PC-3 (cell line): ENCODE data around the gene MTFR1L. TPM values are rescaled to one million over a fixed set of nuclear protein-coding genes. Genes with fewer than 3 reads are reported as not detected.

Source experiments
- ATAC-seq: fragments of 200-7000 bp; cut with Tn5 transposase; 2 replicates; pipeline ENCODE4 v1.9.1; 2020; ENCODE audit warnings: mild to moderate bottlenecking, moderate library complexity
- BruUV-seq: library from RNA; stranded (reverse); fragments of 400-500 nt; replicated peaks from 2 replicates; lab custom pipeline; 2021; lab: Mats Ljungman, UMichigan
- CTCF ChIA-PET: fragments of 300-600 bp; sonication (Branson Sonifier 250); formaldehyde crosslinking; loops from one replicate; lab custom pipeline; 2022; ENCODE audit warnings: antibody characterized with exemption; lab: Charles Lee
- POLR2A ChIA-PET: fragments of 300-600 bp; sonication (Branson Sonifier 250); formaldehyde crosslinking; loops from one replicate; lab custom pipeline; 2022; ENCODE audit warnings: antibody characterized with exemption; ENCODE audit not compliant: unreplicated experiment; lab: Charles Lee
- DNase-seq: peaks from one replicate; pipeline ENCODE4 v3.0.0-alpha.2; 2015
- H2AFZ ChIP-seq: fragments of 300-600 bp; sonication (generic); 2 replicates; pipeline ENCODE4 v1.6.0; 2016; ENCODE audit warnings: antibody characterized with exemption, low read length
- H3F3A ChIP-seq: fragments of 300-600 bp; sonication (generic); one replicate; pipeline ENCODE4 v1.6.0; 2017; ENCODE audit warnings: antibody characterized with exemption, low read length, control low read depth, mild to moderate bottlenecking; ENCODE audit not compliant: unreplicated experiment
- H3K27ac ChIP-seq: fragments of 300-600 bp; sonication (generic); 2 replicates; pipeline ENCODE4 v1.5.1; 2016; ENCODE audit warnings: mild to moderate bottlenecking, low read length
- H3K27me3 ChIP-seq: fragments of 300-600 bp; sonication (generic); 2 replicates; pipeline ENCODE4 v1.6.1; 2016; ENCODE audit warnings: low read length, mixed read lengths
- H3K36me3 ChIP-seq: fragments of 300-600 bp; sonication (generic); 2 replicates; pipeline ENCODE4 v1.6.1; 2016; ENCODE audit warnings: low read depth, mixed run types, low read length, mixed read lengths
- H3K4me1 ChIP-seq: fragments of 300-600 bp; sonication (generic); 2 replicates; pipeline ENCODE4 v1.5.1; 2016; ENCODE audit warnings: low read length; ENCODE audit not compliant: insufficient read depth
- H3K4me2 ChIP-seq: fragments of 300-600 bp; sonication (generic); 2 replicates; pipeline ENCODE4 v1.6.0; 2016; ENCODE audit warnings: low read length
- H3K4me3 ChIP-seq: fragments of 300-600 bp; sonication (generic); 2 replicates; pipeline ENCODE4 v1.5.1; 2016; ENCODE audit warnings: mild to moderate bottlenecking, low read length, mixed read lengths
- H3K79me2 ChIP-seq: fragments of 300-600 bp; sonication (generic); 2 replicates; pipeline ENCODE4 v1.6.1; 2017; ENCODE audit warnings: low read length, mixed read lengths
- H3K9ac ChIP-seq: fragments of 300-600 bp; sonication (generic); 2 replicates; pipeline ENCODE4 v1.6.0; 2016; ENCODE audit warnings: mild to moderate bottlenecking, low read length
- H3K9me2 ChIP-seq: fragments of 300-600 bp; sonication (generic); replicated peaks from 2 replicates; pipeline ENCODE4 v1.6.1; 2016; ENCODE audit warnings: mixed run types, low read length, mixed read lengths
- H3K9me3 ChIP-seq: fragments of 300-600 bp; sonication (generic); 2 replicates; pipeline ENCODE4 v1.6.1; 2016; ENCODE audit warnings: low read length, mixed read lengths
- H4K20me1 ChIP-seq: fragments of 300-600 bp; sonication (generic); 2 replicates; pipeline ENCODE4 v1.6.1; 2016; ENCODE audit warnings: low read length, mixed read lengths
- EZH2 ChIP-seq: fragments of 300-600 bp; sonication (generic); IDR thresholded peaks from one replicate; pipeline ENCODE4 v1.6.1; 2017; ENCODE audit warnings: antibody characterized with exemption, mild to moderate bottlenecking, low read length; ENCODE audit not compliant: unreplicated experiment
- EZH2phosphoT487 ChIP-seq: fragments of 300-600 bp; sonication (generic); IDR thresholded peaks from 2 replicates; pipeline ENCODE4 v1.6.1; 2018; ENCODE audit warnings: mild to moderate bottlenecking, antibody characterized with exemption, low read length, borderline replicate concordance
- intact Hi-C: fragments of 100-400 bp; cut with micrococcal nuclease; formaldehyde crosslinking; loops from 2 replicates; pipeline ENCODE4 v1.9.0; 2023
- total RNA-seq: library from RNA; depleted of rRNA; stranded (reverse); fragments of >200 nt; gene quantifications from 2 replicates; pipeline ENCODE4 v1.2.3, GENCODE V29; 2014; rRNA removed
- TF ChIP-seq, protein P1 (sequence below): fragments of 300-600 bp; sonication (generic); conservative IDR thresholded peaks from 2 replicates; pipeline ENCODE4 v1.5.1; 2017; ENCODE audit warnings: antibody characterized with exemption, low read depth, mild to moderate bottlenecking, low read length

MTFR1L gene
- total RNA-seq, 1 experiment from 2014 or later, result 35.6 TPM

DNA sequence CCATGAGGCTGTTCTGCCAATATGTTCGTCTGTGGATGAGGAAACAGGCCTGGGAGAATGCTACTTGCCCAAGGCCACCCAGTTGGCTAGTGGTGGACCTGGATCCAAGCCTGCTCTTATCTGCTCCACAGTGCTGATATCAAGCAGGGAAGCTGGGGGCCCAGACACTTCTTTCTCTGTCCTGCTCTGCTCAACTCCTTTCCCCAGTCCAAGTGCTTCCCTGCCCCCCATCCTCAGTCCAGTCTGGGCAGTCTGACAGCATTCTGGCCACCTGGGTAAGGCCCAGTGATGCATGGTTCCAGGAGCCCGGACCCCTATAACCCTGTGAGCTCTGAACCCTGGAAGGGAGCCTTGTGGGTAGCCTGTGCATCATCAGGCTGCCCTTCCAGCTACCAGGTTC is 59.9 kb downstream of the MTFR1L start:
- H2AFZ ChIP-seq, result no peak overlapping the region
- BruUV-seq, result no TSS peak
- POLR2A ChIA-PET, result no interaction called here
- no peaks in the 10 kb centered on the region for H3K27me3 ChIP-seq
- CTCF ChIA-PET, result no interaction called here
- DNase-seq (no peak), ATAC-seq (no peak)
- H3K9me3 ChIP-seq, result no peaks in the 10 kb centered on the region
- no peak overlapping the region for H3K27ac ChIP-seq
- intact Hi-C loops, result no loop called here
- peaks cover 3% of the 10 kb centered on the region; the same call in 1 of the 2 replicates for H3K4me1 ChIP-seq
- TF ChIP-seq EZH2phosphoT487 (no peak), EZH2 (no peak)
- TF ChIP-seq, protein P1, sequence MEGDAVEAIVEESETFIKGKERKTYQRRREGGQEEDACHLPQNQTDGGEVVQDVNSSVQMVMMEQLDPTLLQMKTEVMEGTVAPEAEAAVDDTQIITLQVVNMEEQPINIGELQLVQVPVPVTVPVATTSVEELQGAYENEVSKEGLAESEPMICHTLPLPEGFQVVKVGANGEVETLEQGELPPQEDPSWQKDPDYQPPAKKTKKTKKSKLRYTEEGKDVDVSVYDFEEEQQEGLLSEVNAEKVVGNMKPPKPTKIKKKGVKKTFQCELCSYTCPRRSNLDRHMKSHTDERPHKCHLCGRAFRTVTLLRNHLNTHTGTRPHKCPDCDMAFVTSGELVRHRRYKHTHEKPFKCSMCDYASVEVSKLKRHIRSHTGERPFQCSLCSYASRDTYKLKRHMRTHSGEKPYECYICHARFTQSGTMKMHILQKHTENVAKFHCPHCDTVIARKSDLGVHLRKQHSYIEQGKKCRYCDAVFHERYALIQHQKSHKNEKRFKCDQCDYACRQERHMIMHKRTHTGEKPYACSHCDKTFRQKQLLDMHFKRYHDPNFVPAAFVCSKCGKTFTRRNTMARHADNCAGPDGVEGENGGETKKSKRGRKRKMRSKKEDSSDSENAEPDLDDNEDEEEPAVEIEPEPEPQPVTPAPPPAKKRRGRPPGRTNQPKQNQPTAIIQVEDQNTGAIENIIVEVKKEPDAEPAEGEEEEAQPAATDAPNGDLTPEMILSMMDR, result no peak
- no peaks in the 10 kb centered on the region for H4K20me1 ChIP-seq
- no peaks in the 10 kb centered on the region for H3F3A ChIP-seq
- no peak overlapping the region for H3K9ac ChIP-seq
- H3K4me2 ChIP-seq, result no peak overlapping the region
- H3K79me2 ChIP-seq, result peaks cover under 1% of the 10 kb centered on the region; the same call in 1 of the 2 replicates
- no peaks in the 10 kb centered on the region for H3K36me3 ChIP-seq
- no peak overlapping the region for H3K4me3 ChIP-seq
- H3K9me2 ChIP-seq, result no peaks in the 10 kb centered on the region

- no peak for ATAC-seq
- ChIA-PET POLR2A (no interaction called here), CTCF (no interaction called here)
These were observed 60.8 kb downstream of the MTFR1L start for GRCh38 chr1:25880518-25880917.

DNA sequence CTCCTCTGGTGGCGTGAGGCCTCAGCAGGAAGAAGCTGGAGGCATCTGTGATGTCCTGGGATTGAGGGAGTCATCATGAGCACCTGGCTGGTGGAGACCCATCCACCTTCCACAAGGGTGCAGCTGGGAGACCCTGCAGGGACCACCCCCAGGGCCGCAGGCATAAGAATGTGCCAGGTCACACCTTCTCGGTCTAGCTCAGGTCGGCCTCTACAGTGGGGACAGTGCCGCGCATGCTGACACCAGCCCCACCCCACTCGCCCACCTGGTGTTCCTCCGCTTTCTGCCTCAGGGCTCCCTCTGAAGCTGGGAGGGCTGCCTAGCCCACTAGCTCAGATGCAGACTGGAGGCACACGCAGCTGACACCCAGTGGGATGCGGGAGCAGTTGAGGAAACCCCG is 61.5 kb downstream of the MTFR1L start:
- H3K79me2 ChIP-seq, result no peaks in the 10 kb centered on the region
- H3K9ac ChIP-seq, result no peak overlapping the region
- H3K27ac ChIP-seq, result no peak overlapping the region
- no peaks in the 10 kb centered on the region for H3K4me1 ChIP-seq
- H3K36me3 ChIP-seq, result no peaks in the 10 kb centered on the region
- ATAC-seq (no peak), DNase-seq (no peak)
- ChIA-PET CTCF (no interaction called here), POLR2A (no interaction called here)
- H4K20me1 ChIP-seq, result no peaks in the 10 kb centered on the region
- no peaks in the 10 kb centered on the region for H3K9me2 ChIP-seq
- intact Hi-C loops, result no loop called here
- H3K27me3 ChIP-seq, result no peaks in the 10 kb centered on the region
- H3K9me3 ChIP-seq, result no peaks in the 10 kb centered on the region
- H3K4me2 ChIP-seq, result no peak overlapping the region
- no TSS peak for BruUV-seq
- H3K4me3 ChIP-seq, result no peak overlapping the region
- TF ChIP-seq EZH2phosphoT487 (no peak), EZH2 (no peak)
- TF ChIP-seq, protein P1, result no peak
- H2AFZ ChIP-seq, result no peak overlapping the region
- H3F3A ChIP-seq, result no peaks in the 10 kb centered on the region

More at GRCh38 chr1:25880518-25880917, 60.8 kb downstream of the MTFR1L start:
- TF ChIP-seq EZH2 (no peak), EZH2phosphoT487 (no peak)
- TF ChIP-seq, protein P1, result no peak
- H3K4me3 ChIP-seq, result no peak overlapping the region
- H3K27me3 ChIP-seq, result no peaks in the 10 kb centered on the region
- H4K20me1 ChIP-seq, result no peaks in the 10 kb centered on the region
- DNase-seq, result no peak
- no peaks in the 10 kb centered on the region for H3K9me2 ChIP-seq
- no peaks in the 10 kb centered on the region for H3F3A ChIP-seq
- BruUV-seq, result no TSS peak
- intact Hi-C loops, result no loop called here
- no peak overlapping the region for H3K9ac ChIP-seq
- no peaks in the 10 kb centered on the region for H3K79me2 ChIP-seq
- no peaks in the 10 kb centered on the region for H3K36me3 ChIP-seq
- H2AFZ ChIP-seq, result no peak overlapping the region
- no peaks in the 10 kb centered on the region; the same call in 1 of the 2 replicates for H3K4me1 ChIP-seq
- H3K27ac ChIP-seq, result no peak overlapping the region
- H3K4me2 ChIP-seq, result no peak overlapping the region
- no peaks in the 10 kb centered on the region for H3K9me3 ChIP-seq

Other genes with a start within 250 kb of the MTFR1L start
- 0.11 and 0.75 TPM in 2 replicates for gene MAN1C1, start 203.2 kb upstream of the MTFR1L start, total RNA-seq
- gene SELENON, start 19.8 kb upstream of the MTFR1L start, total RNA-seq, result 38.6 and 43.7 TPM in 2 replicates
- 17.6 and 22.2 TPM in 2 replicates for gene AUNIP, start 39.5 kb downstream of the MTFR1L start, total RNA-seq
- 6.4 and 7.2 TPM in 2 replicates for gene PAQR7, start 55.8 kb downstream of the MTFR1L start, total RNA-seq
- 177 and 206 TPM in 2 replicates for gene STMN1, start 86.5 kb downstream of the MTFR1L start, total RNA-seq
- 7.4 and 9.0 TPM in 2 replicates for gene PAFAH2, start 178.1 kb downstream of the MTFR1L start, total RNA-seq
- 0.26 TPM in 1 of 2 replicates, not detected in the other for gene EXTL1, start 201.8 kb downstream of the MTFR1L start, total RNA-seq
- 0.07 TPM in 1 of 2 replicates, not detected in the other for gene SLC30A2, start 226.2 kb downstream of the MTFR1L start, total RNA-seq
- gene TRIM63, start 247.7 kb downstream of the MTFR1L start, total RNA-seq, result not detected in 2 replicates